ENCODE data around the gene BLACAT1. TPM values are rescaled to one million over a fixed set of nuclear protein-coding genes. Genes with fewer than 3 reads are reported as not detected.

BLACAT1 gene
- total and polyA plus RNA-seq, 9 of the 15 experiments (the other 6 are each of a cell fraction or from before 2014, with no cell fraction given): 0.10 to 5.9 (median 0.73) TPM

DNA sequence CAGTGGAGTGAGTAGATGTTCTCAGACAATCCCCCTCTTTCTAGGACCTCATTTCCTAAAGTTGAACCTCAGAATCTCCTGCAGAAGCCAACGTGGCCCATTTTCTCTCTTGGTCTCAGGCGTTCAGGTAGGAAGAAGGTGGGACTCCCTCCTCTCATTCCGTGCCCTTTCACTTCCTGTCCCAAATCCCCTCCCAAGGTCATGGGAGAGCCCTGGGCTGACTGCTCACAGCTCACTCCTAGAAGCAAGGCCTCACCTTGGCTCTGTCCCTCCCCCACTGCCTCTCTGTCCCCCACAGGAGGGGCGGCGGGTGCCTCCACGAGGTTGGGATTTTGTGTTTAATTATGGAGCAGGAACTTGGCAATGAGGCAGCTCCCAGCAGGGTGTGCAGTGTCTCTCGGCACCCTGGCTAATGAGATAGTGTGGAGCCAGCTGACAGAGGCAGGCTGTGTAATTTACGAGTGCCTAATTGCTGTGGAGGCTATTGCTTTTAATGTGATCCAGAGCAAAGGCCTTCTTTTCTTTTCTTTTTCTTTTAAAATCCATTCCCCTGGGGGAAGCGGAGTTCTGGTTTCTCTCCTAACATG is 39.5 kb upstream of the BLACAT1 start (continued):
- no peak for TF ChIP-seq NR2C1 (IDR thresholded peaks at IDR 0.05)
- no peak for TF ChIP-seq NR2C1 (tag; IDR thresholded peaks at IDR 0.05)
- no peak for TF ChIP-seq SIN3B (IDR thresholded peaks at IDR 0.05; ENCODE audit: low read depth)
- no peak for TF ChIP-seq KDM2B (CRISPR knock-in tag; IDR thresholded peaks at IDR 0.05)
- TF ChIP-seq NFIX (CRISPR knock-in tag; IDR thresholded peaks at IDR 0.05; ENCODE audit: low read depth): no peak
- no peak for TF ChIP-seq PYGO2 (tag; IDR thresholded peaks at IDR 0.05)
- TF ChIP-seq ZFP30 (CRISPR knock-in tag; IDR thresholded peaks at IDR 0.05; ENCODE audit: borderline replicate concordance): no peak
- no peak for TF ChIP-seq EP400 (IDR thresholded peaks at IDR 0.05)
- TF ChIP-seq NFRKB (IDR thresholded peaks at IDR 0.05; ENCODE audit: low read depth): no peak
- TF ChIP-seq, protein P1, sequence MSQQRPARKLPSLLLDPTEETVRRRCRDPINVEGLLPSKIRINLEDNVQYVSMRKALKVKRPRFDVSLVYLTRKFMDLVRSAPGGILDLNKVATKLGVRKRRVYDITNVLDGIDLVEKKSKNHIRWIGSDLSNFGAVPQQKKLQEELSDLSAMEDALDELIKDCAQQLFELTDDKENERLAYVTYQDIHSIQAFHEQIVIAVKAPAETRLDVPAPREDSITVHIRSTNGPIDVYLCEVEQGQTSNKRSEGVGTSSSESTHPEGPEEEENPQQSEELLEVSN (IDR thresholded peaks at IDR 0.05; ENCODE audit: borderline replicate concordance in 1 of 2, extremely low read depth in 1 of 2, insufficient read depth in 1 of 2, insufficient read length in 1 of 2, low read depth in 1 of 2, low read length in 1 of 2, poor library complexity in 1 of 2, severe bottlenecking in 1 of 2): no peak

DNA sequence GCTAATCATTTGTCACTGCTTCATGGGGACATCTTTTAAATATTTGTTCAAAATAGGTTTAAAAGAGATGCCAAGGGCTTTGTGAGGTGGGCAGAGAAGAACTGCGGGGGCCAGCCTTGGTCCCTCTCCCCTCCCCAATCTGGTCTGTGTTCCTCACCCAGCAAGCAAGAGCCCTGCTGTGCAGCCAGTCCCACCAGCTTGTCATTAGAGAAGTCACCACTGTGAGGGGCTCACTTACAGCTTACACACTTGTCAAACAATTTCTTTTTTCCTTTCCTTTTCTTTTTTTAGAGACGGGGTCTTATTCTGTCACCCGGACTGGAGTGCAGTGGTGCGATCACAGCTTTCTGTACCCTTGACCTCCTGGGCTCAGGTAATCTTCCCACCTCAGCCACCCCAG is 38.3 kb upstream of the BLACAT1 start:
- 12% methylated on average over 4 of the region's 4 CpGs for WGBS (ENCODE audit: insufficient coverage, low coverage, missing lambda C conversion rate)
- ATAC-seq: no peak
- intact Hi-C loops (cut with micrococcal nuclease): no loop called here
- Histone ChIP-seq H4K20me1 (replicated peaks; ENCODE audit: control insufficient read depth, insufficient read depth, low read length) (0 out of 2 replicates have a peak, but pooled peaks cover 8% of the 10 kb centered on the region), H2AFZ (ENCODE audit: low read depth, low read length) (no peak overlapping the region), H3K9me3 (replicated peaks; ENCODE audit: control insufficient read depth, insufficient read depth, low read depth, low read length) (no peaks in the 10 kb centered on the region), H3K36me3 (ENCODE audit: control insufficient read depth, insufficient read depth, low read length) (no peaks in the 10 kb centered on the region), H3K4me3 (no peak overlapping the region), H3K79me2 (ENCODE audit: control insufficient read depth, insufficient read depth, low read length) (no peaks in the 10 kb centered on the region), H3K27ac (ENCODE audit: extremely low read depth, low read depth, low read length) (no peak overlapping the region), H3K27me3 (ENCODE audit: control insufficient read depth in 2 of 2, insufficient read depth in 2 of 2, low read length in 2 of 2) (peaks cover 27 to 74% of the 10 kb centered on the region in 2 experiments; a peak in 4 of 5 replicates), H3K4me1 (replicated peaks in 1 of 2; ENCODE audit: control insufficient read depth in 2 of 2, insufficient read depth in 2 of 2, low read length in 2 of 2) (peaks cover 4 to 11% of the 10 kb centered on the region in 2 experiments; a peak in 3 of 5 replicates), H3K4me2 (ENCODE audit: insufficient read depth, low read length) (no peak overlapping the region), H3K9ac (ENCODE audit: insufficient read depth in 1 of 2, low read depth in 2 of 2, low read length in 2 of 2) (no peak overlapping the region), H3K9me1 (ENCODE audit: control insufficient read depth, insufficient read depth, low read length) (no peaks in the 10 kb centered on the region)
- no TSS peak for BruUV-seq (replicated peaks)
- no peak for FAIRE-seq
- in situ Hi-C loops (cut with MboI): no loop called here
- POLR2A ChIA-PET: interaction anchor here (0.6 kb wide), 1 partner anchor 85 kb away, joined by 3 read pairs; no protein-coding TSS in a partner anchor
- no peak for DNase-seq (ENCODE audit: extremely low read depth in 1 of 4, low spot score in 3 of 4)
- CTCF ChIA-PET (ENCODE audit: low intra/inter-chr PET ratio): interaction anchor here (0.8 kb wide), 1 partner anchor 31 kb away, joined by 3 read pairs; no protein-coding TSS in a partner anchor
- TF ChIP-seq, protein P1 (IDR thresholded peaks at IDR 0.05; ENCODE audit: borderline replicate concordance in 1 of 2, extremely low read depth in 1 of 2, insufficient read depth in 1 of 2, insufficient read length in 1 of 2, low read depth in 1 of 2, low read length in 1 of 2, poor library complexity in 1 of 2, severe bottlenecking in 1 of 2): no peak
- TF ChIP-seq CCAR2 (IDR thresholded peaks at IDR 0.05; ENCODE audit: low read depth, low read length) (no peak), NR2C1 (IDR thresholded peaks at IDR 0.05) (no peak), NR2C1 (tag; IDR thresholded peaks at IDR 0.05) (no peak), ZNF41 (CRISPR knock-in tag; conservative IDR thresholded peaks at IDR 0.05) (no peak), ZZZ3 (IDR thresholded peaks at IDR 0.05) (no peak)
- TF ChIP-seq, protein P2, sequence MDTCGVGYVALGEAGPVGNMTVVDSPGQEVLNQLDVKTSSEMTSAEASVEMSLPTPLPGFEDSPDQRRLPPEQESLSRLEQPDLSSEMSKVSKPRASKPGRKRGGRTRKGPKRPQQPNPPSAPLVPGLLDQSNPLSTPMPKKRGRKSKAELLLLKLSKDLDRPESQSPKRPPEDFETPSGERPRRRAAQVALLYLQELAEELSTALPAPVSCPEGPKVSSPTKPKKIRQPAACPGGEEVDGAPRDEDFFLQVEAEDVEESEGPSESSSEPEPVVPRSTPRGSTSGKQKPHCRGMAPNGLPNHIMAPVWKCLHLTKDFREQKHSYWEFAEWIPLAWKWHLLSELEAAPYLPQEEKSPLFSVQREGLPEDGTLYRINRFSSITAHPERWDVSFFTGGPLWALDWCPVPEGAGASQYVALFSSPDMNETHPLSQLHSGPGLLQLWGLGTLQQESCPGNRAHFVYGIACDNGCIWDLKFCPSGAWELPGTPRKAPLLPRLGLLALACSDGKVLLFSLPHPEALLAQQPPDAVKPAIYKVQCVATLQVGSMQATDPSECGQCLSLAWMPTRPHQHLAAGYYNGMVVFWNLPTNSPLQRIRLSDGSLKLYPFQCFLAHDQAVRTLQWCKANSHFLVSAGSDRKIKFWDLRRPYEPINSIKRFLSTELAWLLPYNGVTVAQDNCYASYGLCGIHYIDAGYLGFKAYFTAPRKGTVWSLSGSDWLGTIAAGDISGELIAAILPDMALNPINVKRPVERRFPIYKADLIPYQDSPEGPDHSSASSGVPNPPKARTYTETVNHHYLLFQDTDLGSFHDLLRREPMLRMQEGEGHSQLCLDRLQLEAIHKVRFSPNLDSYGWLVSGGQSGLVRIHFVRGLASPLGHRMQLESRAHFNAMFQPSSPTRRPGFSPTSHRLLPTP (IDR thresholded peaks at IDR 0.05; ENCODE audit: borderline replicate concordance, extremely low read depth, insufficient read length): no peak
